ENCODE data around the gene DEPDC5.

DNA sequence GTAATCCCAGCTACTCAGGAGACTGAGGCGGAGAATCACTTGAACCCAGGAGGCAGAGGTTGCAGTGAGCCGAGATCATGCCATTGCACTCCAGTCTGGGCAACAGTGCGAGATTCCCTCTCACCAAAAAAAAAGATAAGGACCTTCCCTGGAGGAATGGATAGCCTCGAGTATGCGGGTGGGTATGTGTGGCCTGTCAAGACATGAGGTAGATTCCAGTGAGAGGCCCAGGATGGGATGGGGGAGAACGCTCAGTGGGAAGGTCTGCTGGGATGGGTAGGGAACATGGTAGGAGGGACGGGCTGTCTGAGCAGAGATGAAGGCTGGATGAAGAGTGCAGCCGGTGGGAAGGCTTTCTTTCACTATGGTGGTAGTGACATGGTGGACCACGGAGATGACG, 151.5 kb downstream of the DEPDC5 start:
- TF ChIP-seq EP300 (IDR thresholded peaks at IDR 0.05) (no peak), POLR2AphosphoS5 (IDR thresholded peaks at IDR 0.05) (no peak), POLR2A (IDR thresholded peaks at IDR 0.05) (no peak)
- TF ChIP-seq, protein P1, sequence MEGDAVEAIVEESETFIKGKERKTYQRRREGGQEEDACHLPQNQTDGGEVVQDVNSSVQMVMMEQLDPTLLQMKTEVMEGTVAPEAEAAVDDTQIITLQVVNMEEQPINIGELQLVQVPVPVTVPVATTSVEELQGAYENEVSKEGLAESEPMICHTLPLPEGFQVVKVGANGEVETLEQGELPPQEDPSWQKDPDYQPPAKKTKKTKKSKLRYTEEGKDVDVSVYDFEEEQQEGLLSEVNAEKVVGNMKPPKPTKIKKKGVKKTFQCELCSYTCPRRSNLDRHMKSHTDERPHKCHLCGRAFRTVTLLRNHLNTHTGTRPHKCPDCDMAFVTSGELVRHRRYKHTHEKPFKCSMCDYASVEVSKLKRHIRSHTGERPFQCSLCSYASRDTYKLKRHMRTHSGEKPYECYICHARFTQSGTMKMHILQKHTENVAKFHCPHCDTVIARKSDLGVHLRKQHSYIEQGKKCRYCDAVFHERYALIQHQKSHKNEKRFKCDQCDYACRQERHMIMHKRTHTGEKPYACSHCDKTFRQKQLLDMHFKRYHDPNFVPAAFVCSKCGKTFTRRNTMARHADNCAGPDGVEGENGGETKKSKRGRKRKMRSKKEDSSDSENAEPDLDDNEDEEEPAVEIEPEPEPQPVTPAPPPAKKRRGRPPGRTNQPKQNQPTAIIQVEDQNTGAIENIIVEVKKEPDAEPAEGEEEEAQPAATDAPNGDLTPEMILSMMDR (IDR thresholded peaks at IDR 0.05): no peak

Measured in sigmoid colon (tissue), 4 donors.